Measurements from ENCODE around the gene RCC2. TPM values are rescaled to one million over a fixed set of nuclear protein-coding genes. Genes with fewer than 3 reads are reported as not detected.
A peak's percentile ranks its signal among the peaks of the same experiment; 100 is the strongest.

Gene RCC2
- total RNA-seq, 1 experiment from 2014 or later, result 473 TPM

GRCh38 chr1:17369466-17369865 lies 70.0 kb downstream of the RCC2 start:
- no CpG with 5 or more reads among the region's 9 CpGs for WGBS (ENCODE audit: extremely low coverage, insufficient read length, low lambda C conversion rate)
- H2AFZ ChIP-seq (ENCODE audit: low read length), result no peak overlapping the region
- no peak overlapping the region for H3K56ac ChIP-seq (ENCODE audit: insufficient read length, low read depth, low read length)
- no peak overlapping the region for H2BK120ac ChIP-seq (ENCODE audit: low read depth, low read length, poor library complexity, severe bottlenecking)
- no peaks in the 10 kb centered on the region for H3K27me3 ChIP-seq (ENCODE audit: insufficient read depth, low read length)
- Mint-ChIP-seq H3K9me3 (no peaks in the 10 kb centered on the region), H3K27me3 (ENCODE audit: low read depth) (peaks cover 12% of the 10 kb centered on the region), H3K4me1 (peaks cover 18 to 19% of the 10 kb centered on the region in 2 experiments), H3K4me3 (no peak overlapping the region), H3K36me3 (ENCODE audit: insufficient read depth in 1 of 3, low read depth in 3 of 3) (no peaks in the 10 kb centered on the region), H3K27ac (no peak overlapping the region)
- no peak overlapping the region for H4K91ac ChIP-seq (ENCODE audit: insufficient read length, low read depth, low read length)
- no peaks in the 10 kb centered on the region for H3K23me2 ChIP-seq (ENCODE audit: insufficient read length, low read depth, low read length, poor library complexity, severe bottlenecking)
- no peak overlapping the region for H2BK12ac ChIP-seq (ENCODE audit: insufficient read length, low read depth, low read length)
- H3K79me2 ChIP-seq (ENCODE audit: insufficient read depth, low read length), result no peaks in the 10 kb centered on the region
- no peak overlapping the region for H3T11ph ChIP-seq (ENCODE audit: low read length)
- H3K14ac ChIP-seq (ENCODE audit: insufficient read depth, low read length), result no peak overlapping the region
- H4K8ac ChIP-seq (replicated peaks; ENCODE audit: insufficient read length, low read depth, low read length), result no peak overlapping the region
- no peak overlapping the region for H2BK15ac ChIP-seq (ENCODE audit: low read depth, low read length)
- H4K20me1 ChIP-seq (ENCODE audit: control insufficient read depth, insufficient read depth, insufficient read length), result no peaks in the 10 kb centered on the region
- no peak for TF ChIP-seq CTCF (conservative IDR thresholded peaks at IDR 0.05)
- H3K9ac ChIP-seq (ENCODE audit: extremely low read depth, insufficient read length, low read length), result no peak overlapping the region
- no peak overlapping the region for H4K5ac ChIP-seq (ENCODE audit: insufficient read length, low read depth, low read length)
- H2BK5ac ChIP-seq (ENCODE audit: insufficient read length, low read length), result no peak overlapping the region
- H3K27ac ChIP-seq (ENCODE audit: insufficient read length, low read depth, low read length), result no peak overlapping the region
- H2BK20ac ChIP-seq (ENCODE audit: low read depth, low read length, poor library complexity, severe bottlenecking), result no peak overlapping the region
- H3K23ac ChIP-seq (ENCODE audit: insufficient read length, low read depth, low read length), result no peak overlapping the region
- H3K4me2 ChIP-seq (ENCODE audit: insufficient read depth, insufficient read length, low read length), result no peak overlapping the region
- H3K79me1 ChIP-seq (ENCODE audit: insufficient read depth, low read depth, low read length, poor library complexity, severe bottlenecking), result no peaks in the 10 kb centered on the region
- peak; percentile 49 for DNase-seq
- no peak overlapping the region for H3K18ac ChIP-seq (ENCODE audit: insufficient read length, low read depth, low read length)
- H3K4ac ChIP-seq (ENCODE audit: low read depth, low read length), result no peak overlapping the region
- H2AK5ac ChIP-seq (ENCODE audit: insufficient read length, low read length), result no peak overlapping the region
- H3K9me3 ChIP-seq (ENCODE audit: control insufficient read depth, low read depth, low read length), result no peaks in the 10 kb centered on the region
- no peaks in the 10 kb centered on the region for H3K4me1 ChIP-seq (ENCODE audit: insufficient read depth, low read length)
